HG02763 (cell line): ENCODE measurements around the gene RASL11A.
"Not testable (repeated sequence)": the region's sequence is repeated elsewhere in the genome, so short reads cannot be mapped to it uniquely, and the experiment has no call there.

ENCODE experiments used
- ATAC-seq: cut with Tn5 transposase; IDR thresholded peaks from one replicate; pipeline ENCODE4 v1.9.1; 2021; ENCODE audit warnings: mild to moderate bottlenecking, moderate library complexity; ENCODE audit not compliant: unreplicated experiment

RASL11A gene

DNA sequence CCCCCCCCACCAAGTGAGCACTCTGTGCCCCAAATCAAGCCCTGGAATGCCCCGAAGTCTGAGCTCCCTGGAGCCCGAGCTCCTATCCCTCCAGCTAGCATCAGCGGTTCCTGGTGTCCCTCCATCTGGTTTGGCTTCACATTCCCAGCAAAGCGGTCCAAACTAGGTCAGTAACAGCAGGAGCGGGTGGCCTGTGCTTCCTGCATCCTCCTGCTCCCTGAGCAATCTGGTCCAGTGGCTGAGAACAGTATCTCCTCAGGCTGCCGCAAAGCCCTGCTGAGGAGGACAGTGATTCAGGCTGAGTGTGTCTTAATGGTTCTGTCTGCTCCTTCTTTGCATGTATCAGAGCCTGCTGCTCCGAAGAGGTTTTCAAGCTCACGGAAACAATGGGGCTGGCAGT is 25.9 kb downstream of the RASL11A start:
- ATAC-seq = no peak

DNA sequence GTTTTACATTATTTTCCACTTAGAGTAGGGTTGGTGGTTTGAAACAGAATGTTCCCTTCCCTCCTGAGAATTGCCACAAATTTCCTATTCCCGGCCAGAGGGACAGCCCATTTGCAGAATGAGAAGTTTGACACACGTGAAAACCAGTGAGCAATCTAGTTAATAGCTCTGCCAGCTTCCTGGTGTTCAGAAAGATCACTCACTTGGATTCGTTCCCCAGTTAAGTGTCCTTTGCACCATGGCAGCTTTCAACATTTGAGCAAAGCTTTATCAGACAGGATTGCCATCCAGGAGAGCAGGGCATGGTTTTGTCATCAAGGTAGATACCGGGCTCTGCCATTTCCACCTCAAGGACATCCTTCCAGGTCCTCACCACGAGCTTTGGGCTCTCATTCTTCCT is 28.2 kb downstream of the RASL11A start:
- ATAC-seq = no peak

DNA sequence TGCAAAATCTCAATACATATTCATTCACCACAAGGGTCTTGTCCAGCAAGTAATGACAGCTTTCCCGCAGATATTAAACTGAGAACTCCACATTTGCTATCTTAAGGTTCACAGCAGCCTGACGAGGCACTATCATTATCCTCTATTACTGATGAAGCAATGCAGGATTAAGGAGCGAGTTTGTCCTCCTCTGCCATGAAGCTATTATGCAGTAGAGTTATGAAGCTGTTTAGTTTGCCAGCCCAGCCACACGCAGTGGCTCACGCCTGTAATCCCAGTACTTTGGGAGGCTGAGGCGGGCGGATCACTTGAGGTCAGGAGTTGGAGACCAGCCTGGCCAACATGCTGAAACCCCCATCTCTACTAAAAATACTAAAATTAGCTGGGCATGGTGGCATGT is 29.8 kb downstream of the RASL11A start:
- ATAC-seq = not testable (repeated sequence)

DNA sequence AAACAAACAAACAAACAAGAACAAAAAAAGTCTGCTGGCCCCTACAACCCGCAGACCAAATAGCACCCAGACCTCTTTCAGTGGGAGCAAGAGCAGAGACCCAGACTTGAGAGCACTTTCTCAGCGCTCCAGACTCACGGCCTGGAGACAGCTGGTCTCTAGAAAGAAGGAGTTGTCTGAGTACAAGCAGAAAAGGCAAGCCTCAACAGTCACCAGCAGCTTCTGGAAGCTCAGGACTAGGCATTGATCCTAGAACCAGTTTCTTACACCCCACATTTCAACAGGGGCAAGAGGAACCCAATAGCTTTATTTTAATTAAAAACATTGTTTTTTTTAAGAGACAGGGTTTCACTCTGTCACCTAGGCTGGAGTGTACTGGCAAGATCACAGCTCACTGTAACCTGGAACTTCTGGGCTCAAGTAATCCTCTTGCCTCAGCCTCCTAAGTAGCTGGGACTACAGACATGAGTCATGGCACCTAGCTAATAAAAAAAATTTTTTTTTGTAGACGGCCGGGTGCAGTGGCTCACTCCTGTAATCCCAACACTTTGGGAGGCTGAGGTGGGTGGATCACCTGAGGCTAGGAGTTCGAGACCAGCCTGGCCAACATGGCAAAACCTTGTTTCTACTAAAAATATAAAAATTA is 30.4 kb downstream of the RASL11A start:
- no peak for ATAC-seq

DNA sequence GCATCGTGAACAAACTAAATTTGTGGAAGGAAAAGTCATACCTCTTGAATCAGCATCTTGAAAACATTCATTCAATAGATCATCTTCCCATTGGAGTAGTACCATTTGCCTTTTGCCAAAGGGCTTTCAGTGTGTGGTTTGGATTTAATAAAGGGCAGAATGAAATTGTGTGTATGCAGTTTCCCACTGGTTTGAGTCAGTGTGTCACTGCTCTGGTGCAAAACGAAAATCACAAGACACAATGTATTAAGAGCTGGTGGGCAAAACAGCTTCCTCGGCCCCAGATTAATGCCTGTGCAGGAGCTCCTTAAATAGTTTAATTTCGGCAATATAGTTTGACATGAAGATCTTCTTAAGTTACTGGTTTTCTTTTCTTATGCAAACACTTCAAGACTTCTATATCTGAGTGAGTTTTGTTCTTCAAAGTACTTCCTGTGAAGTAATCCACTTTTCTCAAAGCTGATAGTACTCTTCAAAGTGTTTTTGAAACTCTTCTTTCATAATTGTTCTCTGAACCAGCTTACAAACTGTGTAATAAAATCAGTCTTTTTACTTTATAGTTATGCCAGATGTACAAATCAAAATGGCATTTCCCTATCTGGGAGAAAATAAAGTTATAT is 32.1 kb downstream of the RASL11A start:
- ATAC-seq = no peak

DNA sequence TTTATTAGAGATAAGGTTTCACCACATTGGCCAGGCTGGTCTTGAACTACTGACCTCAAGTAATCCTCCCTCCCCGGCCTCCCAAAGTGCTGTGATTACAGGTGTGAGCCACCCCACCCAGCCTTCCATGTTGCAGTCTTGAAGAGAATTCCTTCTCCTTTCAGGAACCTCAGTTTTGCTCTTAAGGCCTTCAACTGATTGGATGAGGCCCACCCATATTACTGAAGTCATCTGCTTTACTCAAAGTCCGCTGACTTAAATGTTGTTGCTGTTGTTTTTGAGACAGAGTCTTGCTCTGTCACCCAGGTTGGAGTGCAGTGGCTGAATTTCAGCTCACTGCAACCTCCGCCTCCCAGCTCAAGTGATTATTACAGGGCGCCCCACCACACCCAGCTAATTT is 33.5 kb downstream of the RASL11A start:
- ATAC-seq = no peak

DNA sequence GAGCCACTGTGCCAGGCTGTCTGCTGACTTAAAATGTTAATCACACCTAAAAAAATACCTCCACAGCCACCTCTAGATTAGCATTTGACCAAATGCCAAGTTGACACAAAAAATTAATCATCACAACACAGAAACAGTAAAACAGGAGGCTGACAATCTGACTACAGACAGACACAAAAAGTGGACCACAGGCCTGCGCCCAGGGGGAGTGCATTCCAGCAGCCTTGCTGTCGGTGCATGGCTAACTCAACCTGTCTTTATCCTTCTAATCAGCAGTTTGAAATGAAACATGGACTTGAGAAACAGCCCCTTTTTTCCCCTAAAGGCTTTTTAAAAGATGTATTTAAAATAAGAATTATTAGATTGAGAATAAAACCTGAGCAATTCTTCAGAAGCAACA is 34.0 kb downstream of the RASL11A start:
- ATAC-seq = no peak

DNA sequence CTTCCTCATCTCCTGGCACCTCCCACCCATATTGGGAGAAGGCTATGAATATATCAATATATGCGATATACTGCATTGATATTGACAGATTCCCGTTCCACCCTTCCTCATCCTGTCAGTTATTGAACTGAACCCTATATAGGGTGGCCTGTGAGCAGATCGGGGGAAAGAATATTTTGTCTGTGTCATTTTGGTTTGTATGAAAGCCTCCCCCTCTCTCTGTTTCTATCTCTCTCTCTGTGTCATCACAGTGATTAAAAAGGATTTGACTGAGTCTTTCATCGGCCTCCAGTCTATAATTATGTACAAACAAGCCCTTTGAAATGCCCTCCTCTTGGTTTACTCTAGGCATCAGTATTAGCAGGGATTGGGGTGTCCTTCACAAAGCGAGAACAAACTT is 35.7 kb downstream of the RASL11A start:
- ATAC-seq = no peak

DNA sequence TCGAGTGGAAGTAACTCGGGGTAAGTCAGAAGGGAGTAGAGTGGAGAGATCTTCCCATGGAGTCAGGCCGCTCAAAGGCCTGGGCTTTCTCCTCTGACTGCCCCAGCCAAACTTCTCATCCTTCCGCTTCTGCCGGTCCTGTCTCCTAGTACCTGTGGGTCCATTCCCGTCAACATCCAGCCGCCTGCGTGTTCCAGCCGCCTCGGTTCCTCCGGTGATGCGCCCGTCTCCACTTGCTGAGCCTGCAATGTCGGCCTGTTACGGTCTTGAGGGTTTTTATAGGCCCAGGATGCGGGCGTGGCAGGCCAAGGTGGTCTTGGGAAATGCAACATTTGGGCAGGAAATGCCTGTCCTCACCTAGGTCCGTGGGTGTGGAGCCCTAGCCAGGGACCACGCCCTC is 38.3 kb downstream of the RASL11A start:
- ATAC-seq = no peak

DNA sequence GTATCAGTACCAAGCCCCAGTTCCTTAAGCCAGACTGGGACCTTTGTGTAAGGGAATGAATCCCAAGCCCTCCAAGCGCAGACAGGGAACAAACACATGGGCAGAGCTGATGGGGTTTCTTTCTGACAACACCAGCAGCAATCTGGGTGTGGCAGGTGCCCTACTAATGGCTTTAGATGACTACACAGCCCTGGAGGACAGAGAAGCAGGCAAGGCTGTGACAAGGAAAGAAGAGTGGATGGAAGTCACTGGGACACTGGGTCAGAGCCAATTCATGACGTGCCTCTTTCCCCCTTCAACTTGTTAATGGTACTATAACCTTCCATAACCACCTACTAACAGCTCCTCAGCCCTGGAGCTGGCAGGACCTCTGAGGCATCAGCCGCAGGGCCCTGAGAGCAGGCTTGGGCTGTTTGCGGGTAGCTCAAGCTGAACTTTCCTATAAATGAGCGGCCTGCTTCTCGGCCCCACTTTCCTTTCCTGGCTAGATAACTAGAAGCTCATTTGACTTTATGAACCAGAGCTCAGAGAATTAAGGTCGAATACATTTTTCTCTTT is 38.9 kb downstream of the RASL11A start:
- ATAC-seq = no peak

DNA sequence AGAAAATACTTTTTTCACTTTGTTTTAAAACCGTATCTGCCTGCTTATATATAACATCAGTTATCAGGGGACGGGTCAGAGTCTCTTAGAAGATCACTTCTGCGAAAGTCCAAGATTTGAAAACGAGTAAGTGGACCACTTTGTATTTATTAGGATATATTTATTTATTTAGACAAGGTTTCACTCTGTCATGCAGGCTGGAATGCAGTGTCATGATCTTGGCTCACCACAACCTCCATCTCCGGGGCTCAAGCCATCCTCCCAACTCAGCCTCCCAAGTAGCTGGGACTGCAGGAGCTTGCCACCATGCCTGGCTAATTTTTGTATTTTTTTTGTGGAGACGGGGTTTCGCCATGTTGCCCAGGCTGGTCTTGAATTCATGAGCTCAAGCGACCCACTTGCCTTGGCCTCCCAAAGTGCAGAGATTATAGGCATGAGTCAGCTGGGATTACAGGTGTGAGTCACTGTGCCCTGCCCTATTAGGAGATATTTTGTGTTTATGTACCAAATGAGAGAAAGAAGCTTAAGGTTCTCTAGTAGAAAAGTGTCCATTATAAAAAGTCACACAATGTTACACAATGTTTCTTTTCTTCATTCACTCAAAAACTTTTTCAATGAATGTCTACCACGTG is 39.5 kb downstream of the RASL11A start:
- ATAC-seq = no peak

DNA sequence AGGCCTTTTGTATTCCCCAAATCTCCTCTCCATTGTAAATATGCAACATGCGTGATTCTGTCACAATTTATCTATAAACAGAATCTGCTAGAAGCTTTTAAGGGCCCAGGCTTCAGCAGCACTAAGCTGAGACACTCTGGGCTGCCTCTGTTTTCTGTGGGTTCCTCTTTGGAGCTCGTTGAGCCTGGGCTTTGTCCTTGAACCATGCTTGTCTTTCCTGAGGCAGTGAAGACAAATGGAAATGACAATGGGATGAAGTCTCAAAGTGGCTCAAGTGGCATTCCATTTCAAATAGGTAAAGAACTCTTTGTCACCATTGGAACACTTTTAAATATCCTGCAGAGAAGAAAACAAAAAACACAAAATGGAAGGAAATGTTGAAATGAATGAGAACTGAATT is 40.3 kb downstream of the RASL11A start:
- ATAC-seq = no peak

DNA sequence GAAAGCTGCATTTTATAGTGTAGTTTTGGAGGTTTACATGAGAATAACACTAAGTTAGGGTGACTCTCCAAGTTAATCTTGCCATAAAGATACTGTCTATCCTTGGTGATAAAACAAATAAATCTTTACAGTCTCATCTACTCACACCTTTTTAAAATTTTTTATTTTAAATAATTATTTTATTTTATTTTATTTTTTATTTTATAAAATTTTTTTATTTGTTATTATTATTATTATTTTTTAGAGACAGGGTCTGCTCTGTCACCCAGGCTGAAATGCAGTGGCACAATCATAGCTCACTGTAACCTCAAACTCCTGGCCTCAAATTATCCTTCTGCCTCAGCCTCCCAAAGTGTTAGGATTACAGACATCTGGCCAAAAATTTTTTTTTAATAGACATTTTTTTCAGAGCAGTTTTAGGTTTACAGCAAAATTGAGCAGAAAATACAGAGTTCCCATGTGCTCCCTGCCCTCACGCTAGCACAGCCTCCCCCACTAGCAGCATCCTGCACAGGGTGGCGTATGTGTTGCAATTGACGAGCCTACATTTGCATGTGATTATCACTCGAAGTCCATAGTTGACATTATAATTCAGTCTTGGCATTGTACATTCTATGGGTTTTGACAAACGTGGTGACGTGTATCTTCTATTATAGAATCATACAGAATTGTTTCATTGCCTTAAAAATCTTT is 41.0 kb downstream of the RASL11A start:
- no peak for ATAC-seq

DNA sequence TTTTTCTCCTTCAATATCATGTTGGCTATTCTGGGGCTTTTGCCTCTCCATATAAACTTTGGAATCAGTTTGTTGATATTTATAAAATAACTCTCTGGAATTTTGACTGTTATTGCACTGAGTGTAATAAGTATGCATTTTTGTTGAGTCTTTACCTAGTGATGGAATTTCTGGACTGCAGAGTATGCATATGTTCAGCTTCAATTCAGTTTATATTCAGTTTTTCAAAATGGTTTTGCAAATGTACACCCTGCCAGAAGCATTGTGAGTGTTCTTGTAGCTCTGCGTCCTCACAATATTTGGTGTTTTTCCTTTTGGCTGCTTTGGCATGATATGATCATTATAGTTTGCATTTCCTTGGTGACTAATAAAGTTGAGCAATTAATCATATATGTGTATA is 43.1 kb downstream of the RASL11A start:
- no peak for ATAC-seq

DNA sequence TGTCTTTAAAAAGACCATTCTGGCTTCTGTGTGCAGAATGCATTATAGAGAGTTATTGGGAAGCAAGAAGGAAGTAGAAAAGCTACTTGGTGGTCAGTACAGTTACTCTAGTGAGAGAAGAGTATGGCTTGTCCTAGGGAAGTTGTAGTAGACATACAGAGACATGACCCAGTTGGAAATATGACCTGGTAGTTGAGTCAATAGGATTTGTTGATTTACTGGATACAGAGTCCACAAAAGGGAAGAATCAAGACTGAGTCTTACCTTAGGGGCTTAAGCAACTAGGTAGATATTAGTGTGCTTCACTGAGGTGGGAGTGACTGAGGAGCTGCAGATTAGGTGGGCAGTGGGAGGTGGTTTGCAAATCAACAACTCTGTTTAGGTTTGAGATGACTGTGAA is 48.8 kb downstream of the RASL11A start:
- no peak for ATAC-seq

DNA sequence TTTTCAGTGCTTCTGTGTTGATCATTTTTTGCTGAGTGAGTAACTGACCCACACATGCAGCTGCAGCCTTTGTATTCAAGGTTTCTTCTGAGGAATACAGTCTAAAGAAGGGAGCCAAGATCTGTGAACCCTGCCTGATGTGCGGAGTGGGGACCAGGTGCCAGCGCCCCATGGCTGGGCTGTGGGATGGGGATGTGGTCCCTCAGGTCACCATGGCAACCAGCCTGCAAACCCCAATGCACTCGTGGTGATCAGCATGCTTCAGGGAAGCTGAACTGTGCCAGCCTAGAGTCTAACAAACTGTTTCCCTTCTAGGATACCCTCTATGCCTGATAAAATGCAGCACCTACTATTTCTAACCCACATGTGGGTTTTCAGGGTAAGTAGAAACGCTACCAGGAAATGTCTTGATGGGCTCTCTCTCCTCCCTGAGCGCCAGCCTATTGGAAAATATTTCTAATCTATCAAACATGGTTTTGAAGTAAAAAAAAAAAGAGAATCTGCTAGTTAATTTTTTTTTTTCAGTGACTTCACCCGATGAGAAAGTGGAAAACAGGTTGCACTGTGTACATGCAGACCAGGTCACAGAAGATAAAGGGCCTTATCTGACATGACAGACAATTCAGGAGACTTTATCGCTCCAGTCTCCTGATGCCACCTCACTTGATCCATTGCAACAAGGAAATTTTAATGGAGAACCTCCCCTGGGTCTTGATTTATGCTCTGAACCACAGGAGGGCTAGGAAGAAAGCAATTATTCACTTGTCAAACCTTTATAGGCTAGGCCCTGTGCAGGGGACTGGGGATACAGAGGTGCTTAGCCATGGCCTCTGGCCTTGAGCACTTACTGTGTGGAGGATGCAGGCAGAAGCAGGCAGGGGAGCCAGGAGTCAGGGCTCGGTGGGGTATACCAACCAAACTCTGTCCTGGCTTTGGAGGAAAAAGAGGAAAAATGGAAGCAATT is 51.1 kb downstream of the RASL11A start:
- ATAC-seq = no peak

DNA sequence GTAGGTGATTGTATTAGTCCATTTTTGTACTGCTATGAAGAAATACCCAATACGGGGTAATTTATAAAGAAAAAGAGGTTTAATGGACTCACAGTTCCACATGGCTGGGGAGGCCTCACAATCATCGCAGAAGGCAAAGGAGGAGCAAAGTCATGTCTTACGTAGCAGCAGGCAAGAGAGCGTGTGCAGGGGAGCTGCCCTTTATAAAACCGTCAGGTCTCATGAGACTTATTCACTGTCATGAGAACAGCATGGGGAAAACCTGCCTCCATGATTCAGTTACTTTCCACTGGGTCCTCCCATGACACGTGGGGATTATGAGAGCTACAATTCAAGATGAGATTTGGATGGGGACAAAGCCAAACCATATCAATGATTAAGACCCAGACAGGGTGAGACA is 51.8 kb downstream of the RASL11A start:
- ATAC-seq = not testable (repeated sequence)
